K562 (cell line): Measurements from ENCODE around the gene LYZL4.

Experiments
- POLR2AphosphoS5 ChIP-seq: IDR thresholded peaks from 2 replicates; pipeline ENCODE4 v1.6.1; 2011; ENCODE audit warnings: mild to moderate bottlenecking, low read depth, low read length, moderate library complexity; ENCODE audit not compliant: control insufficient read depth, insufficient read depth
- SMC3 ChIP-seq: conservative IDR thresholded peaks from 2 replicates; pipeline ENCODE4 v1.6.1; 2011; ENCODE audit warnings: low read depth, low read length, improper control_type of control experiment; ENCODE audit not compliant: insufficient read depth
- TF ChIP-seq, protein P1 (sequence below), 3 experiments: IDR thresholded peaks in 2 of 3; conservative IDR thresholded peaks in 1 of 3; 2 replicates each; pipeline ENCODE4 v1.5.1; 2011 to 2012; ENCODE audit warnings: low read length in 3 of 3, mild to moderate bottlenecking in 3 of 3, control low read depth in 2 of 3, improper control_type of control experiment in 1 of 3, inconsistent platforms in 1 of 3, low read depth in 1 of 3, mixed read lengths in 1 of 3, moderate library complexity in 1 of 3; ENCODE audit not compliant: insufficient read depth in 2 of 3

DNA sequence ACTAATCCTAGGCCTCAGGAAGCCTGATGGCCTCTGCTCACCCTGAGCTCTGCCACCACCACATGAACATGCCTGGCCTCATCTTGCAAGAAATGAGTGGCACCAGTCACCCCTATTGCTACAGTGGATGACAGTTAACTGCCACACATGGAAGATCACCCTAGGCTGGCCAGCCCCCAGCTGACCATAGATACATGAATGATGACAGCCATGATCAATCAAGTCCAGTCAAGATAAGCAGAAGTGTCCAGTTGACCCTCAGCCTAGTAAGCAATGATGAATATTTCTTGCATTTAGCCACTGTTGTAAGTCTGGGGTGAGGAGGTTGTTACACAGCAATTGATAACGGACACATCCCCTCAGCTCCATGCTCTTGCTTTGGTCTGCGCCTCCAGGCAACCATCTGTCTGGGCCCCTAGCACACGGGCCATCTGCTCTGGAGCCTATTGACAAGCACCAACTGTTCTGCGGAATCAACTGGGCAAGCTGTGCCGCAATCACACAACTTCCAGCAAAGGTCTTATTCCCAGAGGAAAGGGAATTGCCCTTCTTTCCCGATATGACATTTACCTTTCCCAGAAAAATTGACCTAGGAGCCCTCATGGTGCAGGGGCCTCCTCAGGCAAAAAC is 2.2 kb upstream of the LYZL4 start:
- TF ChIP-seq POLR2AphosphoS5: no peak
- TF ChIP-seq, protein P1, sequence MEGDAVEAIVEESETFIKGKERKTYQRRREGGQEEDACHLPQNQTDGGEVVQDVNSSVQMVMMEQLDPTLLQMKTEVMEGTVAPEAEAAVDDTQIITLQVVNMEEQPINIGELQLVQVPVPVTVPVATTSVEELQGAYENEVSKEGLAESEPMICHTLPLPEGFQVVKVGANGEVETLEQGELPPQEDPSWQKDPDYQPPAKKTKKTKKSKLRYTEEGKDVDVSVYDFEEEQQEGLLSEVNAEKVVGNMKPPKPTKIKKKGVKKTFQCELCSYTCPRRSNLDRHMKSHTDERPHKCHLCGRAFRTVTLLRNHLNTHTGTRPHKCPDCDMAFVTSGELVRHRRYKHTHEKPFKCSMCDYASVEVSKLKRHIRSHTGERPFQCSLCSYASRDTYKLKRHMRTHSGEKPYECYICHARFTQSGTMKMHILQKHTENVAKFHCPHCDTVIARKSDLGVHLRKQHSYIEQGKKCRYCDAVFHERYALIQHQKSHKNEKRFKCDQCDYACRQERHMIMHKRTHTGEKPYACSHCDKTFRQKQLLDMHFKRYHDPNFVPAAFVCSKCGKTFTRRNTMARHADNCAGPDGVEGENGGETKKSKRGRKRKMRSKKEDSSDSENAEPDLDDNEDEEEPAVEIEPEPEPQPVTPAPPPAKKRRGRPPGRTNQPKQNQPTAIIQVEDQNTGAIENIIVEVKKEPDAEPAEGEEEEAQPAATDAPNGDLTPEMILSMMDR (IDR thresholded peaks at IDR 0.05 in 2 of 3, conservative IDR thresholded peaks at IDR 0.05 in 1 of 3; ENCODE audit: insufficient read depth in 2 of 3, low read depth in 1 of 3, low read length in 3 of 3): no peak
- no peak for TF ChIP-seq SMC3
